GM10266 (cell line): Measurements from ENCODE around the gene CDC42EP2.

Source experiments
- DNase-seq: peaks from one replicate; pipeline ENCODE4 v3.0.0; 2012; ENCODE audit errors: extremely low spot score
- CTCF ChIP-seq: IDR thresholded peaks from 2 replicates; pipeline ENCODE4 v1.5.1; 2012; ENCODE audit warnings: mild to moderate bottlenecking, low read depth; ENCODE audit not compliant: control insufficient read depth, insufficient read depth; ENCODE audit errors: missing control alignments

Gene CDC42EP2, protein sequence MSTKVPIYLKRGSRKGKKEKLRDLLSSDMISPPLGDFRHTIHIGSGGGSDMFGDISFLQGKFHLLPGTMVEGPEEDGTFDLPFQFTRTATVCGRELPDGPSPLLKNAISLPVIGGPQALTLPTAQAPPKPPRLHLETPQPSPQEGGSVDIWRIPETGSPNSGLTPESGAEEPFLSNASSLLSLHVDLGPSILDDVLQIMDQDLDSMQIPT

GRCh38 chr11:65314501-65315203 lies at the start of gene CDC42EP2:
Gene CDC42EP2, plus strand, starts transcription at chr11:65314866. Its CDS starts 6,033 bp downstream, at chr11:65320899.
- peak; percentile 94 for DNase-seq

DNA sequence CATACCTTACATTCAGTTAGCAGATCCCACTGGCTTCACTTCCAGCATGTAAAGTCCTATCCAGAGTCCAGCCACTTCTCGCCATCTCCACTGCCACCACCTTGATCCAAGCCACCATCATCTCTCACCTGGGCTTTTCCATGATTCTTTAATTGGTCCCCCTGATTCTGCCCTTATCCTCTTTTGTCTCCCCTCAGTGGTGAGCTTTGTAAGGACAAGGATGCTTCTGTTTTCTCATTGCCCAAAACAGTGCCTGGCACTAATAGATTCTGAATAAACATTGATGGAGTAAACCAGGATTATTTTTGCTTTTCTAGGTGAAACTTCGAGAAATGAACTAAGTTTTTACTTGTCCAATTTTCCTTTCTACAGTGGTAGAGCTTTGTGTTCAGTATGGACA lies 48.5 kb upstream of the CDC42EP2 start:
- TF ChIP-seq CTCF = peak; percentile 40
- DNase-seq = no peak

More at GRCh38 chr11:65314501-65315203, at the start of gene CDC42EP2:
- no peak for TF ChIP-seq CTCF

- DNase-seq = peak; percentile 49
- TF ChIP-seq CTCF = peak; percentile 75
Measured at GRCh38 chr11:65274735-65275682, 39.7 kb upstream of the CDC42EP2 start.

GRCh38 chr11:65275906-65276305 lies 38.8 kb upstream of the CDC42EP2 start:
- DNase-seq = no peak
- TF ChIP-seq CTCF = no peak

DNA sequence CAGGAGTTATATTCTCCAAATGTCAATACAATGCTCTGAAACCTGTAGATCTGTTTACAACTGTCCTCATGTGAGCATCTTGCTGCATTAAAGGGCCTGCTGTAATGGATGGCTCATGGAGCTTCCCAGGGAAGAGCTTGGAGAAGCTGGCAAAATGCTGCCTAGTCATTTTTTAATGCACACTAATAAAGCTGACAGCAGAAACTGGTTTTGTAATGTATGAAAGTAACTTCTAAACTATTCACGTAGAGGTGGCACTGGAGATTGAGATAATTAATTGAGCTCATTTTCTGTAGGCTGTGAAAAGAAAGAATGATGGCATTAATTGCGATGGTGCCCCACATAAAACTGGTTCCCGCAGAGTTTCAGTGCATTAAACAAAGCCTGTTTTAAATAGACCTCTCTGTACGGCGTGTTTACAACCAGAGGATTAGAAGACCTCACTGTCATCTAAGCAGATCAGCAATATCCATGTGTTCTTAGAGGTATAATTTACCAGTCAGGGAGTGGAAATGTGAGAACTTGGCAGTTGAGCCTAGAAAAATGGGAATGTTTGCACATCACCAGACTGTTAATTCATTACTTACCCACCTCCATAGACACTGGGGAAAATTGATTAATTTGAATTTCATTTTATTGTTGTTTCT lies 36.9 kb upstream of the CDC42EP2 start:
- no peak for DNase-seq
- no peak for TF ChIP-seq CTCF

- DNase-seq = no peak
- no peak for TF ChIP-seq CTCF
Measured at GRCh38 chr11:65278356-65278755, 36.3 kb upstream of the CDC42EP2 start.
